Astrocyte (in vitro differentiated cells and primary cell): ENCODE measurements around the gene SLC36A1. TPM values are rescaled to one million over a fixed set of nuclear protein-coding genes. Genes with fewer than 3 reads are reported as not detected.

Source experiments
- DNase-seq: peaks from one replicate; pipeline ENCODE4 v3.0.0-alpha.2; 2010; ENCODE audit warnings: low read depth
- FAIRE-seq: peaks from 2 replicates; lab custom pipeline; 2011; peaks lifted over from hg19 to GRCh38; lab: Jason Lieb, UNC
- H2AFZ ChIP-seq: 2 replicates; pipeline ENCODE4 v1.6.0; 2012; ENCODE audit warnings: low read depth, low read length, inconsistent platforms
- H3K27ac ChIP-seq: 2 replicates; pipeline ENCODE4 v1.5.1; 2011; ENCODE audit warnings: low read depth, low read length, inconsistent platforms
- H3K27me3 ChIP-seq: 2 replicates; pipeline ENCODE4 v1.6.0; 2011; ENCODE audit warnings: low read length, inconsistent platforms; ENCODE audit not compliant: insufficient read depth
- H3K36me3 ChIP-seq: 2 replicates; pipeline ENCODE4 v1.5.1; 2011; ENCODE audit warnings: low read length, inconsistent platforms; ENCODE audit not compliant: insufficient read depth
- H3K4me1 ChIP-seq: 2 replicates; pipeline ENCODE4 v1.5.1; 2011; ENCODE audit warnings: low read length, inconsistent platforms; ENCODE audit not compliant: insufficient read depth
- H3K4me2 ChIP-seq: 2 replicates; pipeline ENCODE4 v1.6.0; 2012; ENCODE audit warnings: low read length, inconsistent platforms
- H3K4me3 ChIP-seq: 2 replicates; pipeline ENCODE4 v1.5.1; 2011; ENCODE audit warnings: low read depth, mild to moderate bottlenecking, low read length, inconsistent platforms; ENCODE audit not compliant: insufficient read depth
- H3K79me2 ChIP-seq: 2 replicates; pipeline ENCODE4 v1.6.0; 2012; ENCODE audit warnings: mild to moderate bottlenecking, low read length, inconsistent platforms; ENCODE audit not compliant: insufficient read depth
- H3K9ac ChIP-seq: 2 replicates; pipeline ENCODE4 v1.6.0; 2012; ENCODE audit warnings: mild to moderate bottlenecking, low read length, inconsistent platforms
- H3K9me3 ChIP-seq: 2 replicates; pipeline ENCODE4 v1.5.1; 2012; ENCODE audit warnings: low read depth, mild to moderate bottlenecking, low read length, inconsistent platforms; ENCODE audit not compliant: insufficient read depth
- H4K20me1 ChIP-seq: 2 replicates; pipeline ENCODE4 v1.6.0; 2012; ENCODE audit warnings: low read length, inconsistent platforms; ENCODE audit not compliant: insufficient read depth
- H3K27ac Mint-ChIP-seq: one replicate; pipeline ENCODE4 v1.8.0; 2021; ENCODE audit warnings: mild to moderate bottlenecking, mixed read lengths; ENCODE audit not compliant: unreplicated experiment
- H3K27me3 Mint-ChIP-seq: one replicate; pipeline ENCODE4 v1.8.0; 2021; ENCODE audit warnings: low read depth, mixed read lengths; ENCODE audit not compliant: unreplicated experiment
- H3K36me3 Mint-ChIP-seq: one replicate; pipeline ENCODE4 v1.8.0; 2021; ENCODE audit warnings: low read depth, mixed read lengths; ENCODE audit not compliant: unreplicated experiment
- H3K4me1 Mint-ChIP-seq: one replicate; pipeline ENCODE4 v1.8.0; 2021; ENCODE audit warnings: low read depth, mixed read lengths; ENCODE audit not compliant: unreplicated experiment
- H3K4me3 Mint-ChIP-seq: one replicate; pipeline ENCODE4 v1.8.0; 2021; ENCODE audit warnings: mild to moderate bottlenecking, moderate library complexity, mixed read lengths; ENCODE audit not compliant: unreplicated experiment
- H3K9me3 Mint-ChIP-seq: one replicate; pipeline ENCODE4 v1.8.0; 2021; ENCODE audit warnings: mild to moderate bottlenecking, mixed read lengths; ENCODE audit not compliant: unreplicated experiment
- EZH2 ChIP-seq: IDR thresholded peaks from 2 replicates; pipeline ENCODE4 v1.6.1; 2012; ENCODE audit warnings: mild to moderate bottlenecking, low read length, inconsistent platforms; ENCODE audit not compliant: insufficient read depth
- total RNA-seq: library from RNA; stranded (reverse); gene quantifications from 2 replicates; pipeline ENCODE4 v1.2.1, GENCODE V29; 2021
- TF ChIP-seq, protein P1 (sequence below): IDR thresholded peaks from 2 replicates; pipeline ENCODE4 v1.5.1; 2011; ENCODE audit warnings: low read depth, mild to moderate bottlenecking, inconsistent platforms, low read length, moderate library complexity; ENCODE audit not compliant: insufficient read depth

The SLC36A1 gene
- total RNA-seq, 1 donor from 2014 or later = 6.4 TPM

DNA sequence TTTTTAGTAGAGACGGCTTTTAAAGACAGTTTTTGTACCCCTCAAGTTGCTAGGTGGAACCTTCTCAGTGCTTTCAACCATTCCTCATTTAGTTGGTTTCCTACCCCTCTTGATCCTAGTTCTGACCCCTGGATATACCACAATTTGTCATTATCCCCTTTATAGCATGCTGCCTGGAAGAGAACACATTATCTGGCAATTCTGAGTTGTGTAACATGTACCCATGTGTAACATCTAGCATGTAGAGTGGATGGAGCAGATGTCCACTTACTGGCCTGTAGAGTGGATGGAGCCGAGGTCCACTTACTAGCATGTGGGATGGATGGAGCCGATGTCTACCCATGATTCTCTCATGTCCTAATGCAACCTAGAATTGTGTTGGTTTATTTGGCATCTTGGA, 7.5 kb downstream of the SLC36A1 start:
- no peaks in the 10 kb centered on the region for H3K27me3 Mint-ChIP-seq
- H3K27ac ChIP-seq = no peak overlapping the region
- H3K4me3 ChIP-seq = no peak overlapping the region
- H3K27me3 ChIP-seq = no peaks in the 10 kb centered on the region
- H3K4me1 ChIP-seq = peaks cover 8% of the 10 kb centered on the region
- no peak overlapping the region for H3K27ac Mint-ChIP-seq
- no peaks in the 10 kb centered on the region for H3K9me3 ChIP-seq
- H3K9ac ChIP-seq = no peak overlapping the region
- H3K9me3 Mint-ChIP-seq = no peaks in the 10 kb centered on the region
- no peaks in the 10 kb centered on the region for H3K36me3 ChIP-seq
- peaks cover 13% of the 10 kb centered on the region for H3K4me1 Mint-ChIP-seq
- peaks cover 33% of the 10 kb centered on the region for H3K79me2 ChIP-seq
- no peak for DNase-seq
- no peak overlapping the region for H2AFZ ChIP-seq
- no peak overlapping the region for H3K4me2 ChIP-seq
- no peak overlapping the region for H3K4me3 Mint-ChIP-seq
- peaks cover 9% of the 10 kb centered on the region for H3K36me3 Mint-ChIP-seq
- peaks cover 23% of the 10 kb centered on the region for H4K20me1 ChIP-seq
- TF ChIP-seq, protein P1, sequence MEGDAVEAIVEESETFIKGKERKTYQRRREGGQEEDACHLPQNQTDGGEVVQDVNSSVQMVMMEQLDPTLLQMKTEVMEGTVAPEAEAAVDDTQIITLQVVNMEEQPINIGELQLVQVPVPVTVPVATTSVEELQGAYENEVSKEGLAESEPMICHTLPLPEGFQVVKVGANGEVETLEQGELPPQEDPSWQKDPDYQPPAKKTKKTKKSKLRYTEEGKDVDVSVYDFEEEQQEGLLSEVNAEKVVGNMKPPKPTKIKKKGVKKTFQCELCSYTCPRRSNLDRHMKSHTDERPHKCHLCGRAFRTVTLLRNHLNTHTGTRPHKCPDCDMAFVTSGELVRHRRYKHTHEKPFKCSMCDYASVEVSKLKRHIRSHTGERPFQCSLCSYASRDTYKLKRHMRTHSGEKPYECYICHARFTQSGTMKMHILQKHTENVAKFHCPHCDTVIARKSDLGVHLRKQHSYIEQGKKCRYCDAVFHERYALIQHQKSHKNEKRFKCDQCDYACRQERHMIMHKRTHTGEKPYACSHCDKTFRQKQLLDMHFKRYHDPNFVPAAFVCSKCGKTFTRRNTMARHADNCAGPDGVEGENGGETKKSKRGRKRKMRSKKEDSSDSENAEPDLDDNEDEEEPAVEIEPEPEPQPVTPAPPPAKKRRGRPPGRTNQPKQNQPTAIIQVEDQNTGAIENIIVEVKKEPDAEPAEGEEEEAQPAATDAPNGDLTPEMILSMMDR = no peak
- no peak for TF ChIP-seq EZH2
- FAIRE-seq = no peak

DNA sequence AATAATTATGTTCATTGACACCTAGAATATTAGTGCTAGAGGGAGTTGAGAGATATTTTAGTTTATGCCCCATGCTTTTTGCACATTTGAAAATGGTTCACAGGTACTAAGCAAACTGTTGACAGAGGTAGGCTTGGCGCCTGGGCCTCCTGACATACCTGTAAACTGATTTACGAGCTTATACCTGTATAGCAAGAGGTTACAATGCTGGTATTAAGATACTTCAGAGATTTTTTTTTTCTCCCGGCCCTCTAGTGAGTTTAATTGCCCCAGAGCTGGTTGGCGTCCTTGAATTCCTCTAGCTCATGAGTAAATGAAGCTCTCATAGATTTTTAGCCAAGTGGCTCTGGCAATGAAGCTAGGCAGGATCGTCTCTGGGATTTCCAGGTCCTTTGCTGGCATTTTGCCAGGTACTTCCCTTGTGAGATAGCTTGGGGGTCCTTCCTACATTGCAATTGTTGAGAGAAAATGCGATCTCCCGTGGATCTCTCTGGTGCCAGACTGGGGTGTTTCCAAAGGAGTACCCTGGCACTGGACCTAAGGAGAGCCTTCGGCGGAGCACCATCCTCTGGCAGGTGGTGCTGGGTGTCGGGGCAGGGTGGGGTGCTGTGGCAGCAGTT, 9.0 kb downstream of the SLC36A1 start:
- no peaks in the 10 kb centered on the region for H3K9me3 Mint-ChIP-seq
- H3K4me1 ChIP-seq = peaks cover 8% of the 10 kb centered on the region
- no peaks in the 10 kb centered on the region for H3K36me3 ChIP-seq
- peaks cover 9% of the 10 kb centered on the region for H3K36me3 Mint-ChIP-seq
- no peak overlapping the region for H3K27ac ChIP-seq
- H3K27ac Mint-ChIP-seq = no peak overlapping the region
- DNase-seq (no peak), FAIRE-seq (no peak)
- H2AFZ ChIP-seq = no peak overlapping the region
- TF ChIP-seq, protein P1 = no peak
- no peak for TF ChIP-seq EZH2
- no peaks in the 10 kb centered on the region for H3K9me3 ChIP-seq
- no peak overlapping the region for H3K9ac ChIP-seq
- H3K79me2 ChIP-seq = peaks cover 23% of the 10 kb centered on the region
- H3K4me3 ChIP-seq = no peak overlapping the region
- no peaks in the 10 kb centered on the region for H3K27me3 ChIP-seq
- H3K4me3 Mint-ChIP-seq = no peak overlapping the region
- H3K4me2 ChIP-seq = no peak overlapping the region
- peaks cover 14% of the 10 kb centered on the region for H4K20me1 ChIP-seq
- H3K27me3 Mint-ChIP-seq = no peaks in the 10 kb centered on the region
- peaks cover 16% of the 10 kb centered on the region for H3K4me1 Mint-ChIP-seq

DNA sequence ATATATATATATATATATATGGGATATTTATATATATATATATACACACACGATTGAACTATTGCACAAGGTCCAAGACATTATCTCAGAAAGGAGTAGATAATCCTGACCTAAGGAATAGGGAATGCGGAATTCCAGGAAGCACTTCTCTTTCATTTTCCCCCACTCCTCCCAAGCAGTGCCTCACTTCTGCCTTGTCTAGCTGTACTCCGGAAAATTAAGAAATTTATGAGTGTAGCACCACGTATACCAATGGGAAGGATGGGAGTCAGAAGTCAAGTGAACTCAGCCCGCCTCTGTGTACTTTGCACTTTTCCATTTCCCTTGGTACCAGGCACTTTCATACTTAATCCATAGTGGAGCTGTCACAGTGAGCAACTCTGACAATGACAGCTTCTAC, 10.9 kb downstream of the SLC36A1 start:
- FAIRE-seq (no peak), DNase-seq (no peak)
- Histone ChIP-seq H3K27me3 (no peaks in the 10 kb centered on the region), H4K20me1 (peaks cover 9% of the 10 kb centered on the region), H3K79me2 (peaks cover 23% of the 10 kb centered on the region), H3K36me3 (no peaks in the 10 kb centered on the region), H3K9me3 (no peaks in the 10 kb centered on the region), H2AFZ (no peak overlapping the region), H3K9ac (no peak overlapping the region), H3K4me2 (no peak overlapping the region), H3K4me3 (no peak overlapping the region), H3K4me1 (no peaks in the 10 kb centered on the region), H3K27ac (no peak overlapping the region)
- H3K27ac Mint-ChIP-seq = no peak overlapping the region
- no peaks in the 10 kb centered on the region for H3K9me3 Mint-ChIP-seq
- no peaks in the 10 kb centered on the region for H3K27me3 Mint-ChIP-seq
- peaks cover 8% of the 10 kb centered on the region for H3K4me1 Mint-ChIP-seq
- no peak overlapping the region for H3K4me3 Mint-ChIP-seq
- TF ChIP-seq, protein P1 = no peak
- peaks cover 9% of the 10 kb centered on the region for H3K36me3 Mint-ChIP-seq
